D721Med (cell line): Measurements from ENCODE around the gene GAMT.

Experiments
- DNase-seq: peaks from one replicate; pipeline ENCODE4 v3.0.0; 2011; ENCODE audit warnings: low spot score; ENCODE audit not compliant: insufficient read length
- FAIRE-seq: peaks from 2 replicates; lab custom pipeline; 2011; peaks lifted over from hg19 to GRCh38; lab: Jason Lieb, UNC
- TF ChIP-seq, protein P1 (sequence below): IDR thresholded peaks from 2 replicates; pipeline ENCODE4 v1.5.1; 2012; ENCODE audit warnings: mild to moderate bottlenecking, control low read depth; ENCODE audit not compliant: insufficient read depth; ENCODE audit errors: missing control alignments

GAMT gene

DNA sequence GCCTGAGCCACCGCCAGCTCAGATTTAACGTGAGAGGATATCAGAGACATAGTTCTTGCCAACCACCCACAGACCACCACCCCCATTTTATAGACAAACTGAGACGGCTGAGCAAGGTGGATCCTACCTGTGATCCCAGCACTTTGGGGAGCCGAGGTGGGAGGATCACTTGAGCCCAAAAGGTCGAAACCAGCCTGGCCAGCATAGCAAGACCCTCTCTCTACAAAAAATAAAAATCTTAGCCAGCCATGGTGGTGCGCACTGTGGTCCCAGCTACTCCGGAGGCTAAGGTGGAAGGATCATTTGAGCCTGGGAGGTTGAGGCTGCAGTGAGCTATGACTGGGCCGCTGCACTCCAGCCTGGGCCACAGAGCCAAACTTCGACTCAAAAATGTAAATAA is 48.2 kb downstream of the GAMT start:
- FAIRE-seq (no peak), DNase-seq (no peak)
- TF ChIP-seq, protein P1, sequence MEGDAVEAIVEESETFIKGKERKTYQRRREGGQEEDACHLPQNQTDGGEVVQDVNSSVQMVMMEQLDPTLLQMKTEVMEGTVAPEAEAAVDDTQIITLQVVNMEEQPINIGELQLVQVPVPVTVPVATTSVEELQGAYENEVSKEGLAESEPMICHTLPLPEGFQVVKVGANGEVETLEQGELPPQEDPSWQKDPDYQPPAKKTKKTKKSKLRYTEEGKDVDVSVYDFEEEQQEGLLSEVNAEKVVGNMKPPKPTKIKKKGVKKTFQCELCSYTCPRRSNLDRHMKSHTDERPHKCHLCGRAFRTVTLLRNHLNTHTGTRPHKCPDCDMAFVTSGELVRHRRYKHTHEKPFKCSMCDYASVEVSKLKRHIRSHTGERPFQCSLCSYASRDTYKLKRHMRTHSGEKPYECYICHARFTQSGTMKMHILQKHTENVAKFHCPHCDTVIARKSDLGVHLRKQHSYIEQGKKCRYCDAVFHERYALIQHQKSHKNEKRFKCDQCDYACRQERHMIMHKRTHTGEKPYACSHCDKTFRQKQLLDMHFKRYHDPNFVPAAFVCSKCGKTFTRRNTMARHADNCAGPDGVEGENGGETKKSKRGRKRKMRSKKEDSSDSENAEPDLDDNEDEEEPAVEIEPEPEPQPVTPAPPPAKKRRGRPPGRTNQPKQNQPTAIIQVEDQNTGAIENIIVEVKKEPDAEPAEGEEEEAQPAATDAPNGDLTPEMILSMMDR = no peak

GRCh38 chr19:1351381-1351851 is 49.9 kb downstream of the GAMT start:
- DNase-seq = no peak
- no peak for FAIRE-seq
- TF ChIP-seq, protein P1 = no peak

DNA sequence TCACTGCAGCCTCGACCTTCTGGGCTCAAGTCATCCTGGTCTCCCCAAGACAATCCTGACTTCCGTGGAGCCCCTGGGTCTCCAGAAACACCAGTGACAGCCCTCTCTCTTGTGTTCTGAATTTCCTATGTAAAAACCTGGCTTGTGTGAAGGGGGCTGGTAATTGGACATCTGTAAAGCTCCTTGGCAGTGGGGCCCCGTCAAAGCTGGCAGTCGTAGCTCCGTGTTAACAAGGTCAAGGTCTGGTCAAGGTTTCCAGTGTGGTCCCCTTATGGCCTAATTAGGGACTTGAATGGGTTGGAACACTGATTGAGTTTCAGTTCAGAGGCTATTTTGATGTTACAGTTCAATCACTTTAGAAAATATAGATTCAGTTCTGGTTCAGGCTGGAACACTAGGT is 50.5 kb downstream of the GAMT start:
- no peak for DNase-seq
- FAIRE-seq = no peak
- TF ChIP-seq, protein P1 = no peak

DNA sequence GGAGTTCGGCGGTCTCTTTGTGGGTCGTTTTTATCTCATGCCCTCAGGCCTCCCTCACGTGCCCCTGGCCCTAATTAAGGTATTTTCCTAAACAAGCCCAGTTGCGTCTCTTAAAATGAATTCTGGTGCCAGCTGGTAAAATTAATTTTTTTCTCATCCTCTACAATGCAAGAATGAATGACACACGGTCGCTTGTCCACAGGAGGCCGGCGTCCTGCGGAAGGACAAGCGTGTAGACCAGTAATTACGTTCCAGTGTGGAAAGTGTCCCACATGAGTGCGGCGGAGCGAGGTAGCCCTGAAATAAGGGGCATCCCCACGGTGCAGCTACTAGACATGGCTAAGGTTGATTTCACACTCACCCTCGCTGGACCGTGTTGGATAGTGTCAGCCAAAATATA is 52.1 kb downstream of the GAMT start:
- no peak for DNase-seq
- FAIRE-seq = no peak
- TF ChIP-seq, protein P1 = no peak
